Peyer's patch (tissue), 4 donors: Measurements from ENCODE around the gene CISH.

Experiments used
- POLR2A ChIP-seq, 2 donors: fragments of 450-650 bp; IDR thresholded peaks; one replicate each; pipeline ENCODE4 v1.5.1; 2017; ENCODE audit warnings: antibody characterized with exemption in 2 of 2, mild to moderate bottlenecking in 2 of 2, moderate library complexity in 2 of 2
- TF ChIP-seq, protein P1 (sequence below), 6 experiments: fragments of 450-650 bp in 4 of 6; fragments of 200-600 bp in 2 of 6; sonication (generic) in 1 of 6; IDR thresholded peaks; one replicate each; pipeline ENCODE4 v1.5.1; 2017 to 2019; ENCODE audit warnings: antibody characterized with exemption in 6 of 6, mild to moderate bottlenecking in 3 of 6, moderate library complexity in 1 of 6

DNA sequence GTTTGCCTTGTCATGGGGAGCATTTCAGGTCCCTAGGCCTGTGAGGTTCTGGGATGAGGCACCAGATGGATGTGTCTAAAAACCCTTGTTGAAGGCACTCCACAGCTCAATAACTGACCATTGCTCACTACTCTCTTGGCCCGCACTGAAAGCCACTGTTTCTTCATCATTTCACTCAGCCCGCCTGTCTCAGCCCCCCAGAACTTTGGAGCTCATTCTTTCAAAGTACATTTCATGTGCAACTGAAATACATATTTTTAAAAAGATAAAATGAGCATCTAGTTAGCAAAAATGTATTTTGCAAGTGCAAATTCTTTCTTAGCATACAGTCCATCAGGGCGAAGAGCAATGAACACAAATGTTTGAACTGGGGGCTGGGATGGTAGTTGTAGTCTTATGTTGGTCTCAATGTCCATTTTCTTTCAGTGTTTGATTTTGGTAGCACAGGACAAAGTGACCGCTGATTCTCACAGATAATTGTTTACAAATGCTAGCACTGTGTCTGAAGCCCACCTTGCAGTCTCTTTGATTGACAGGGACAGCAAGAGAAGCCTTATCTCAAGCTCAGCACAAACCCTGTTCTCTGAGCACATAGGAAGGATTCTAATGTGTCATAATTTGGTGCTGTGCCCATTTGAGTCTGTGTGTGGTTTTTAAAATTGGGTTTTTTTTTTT is 22.7 kb downstream of the CISH start:
- TF ChIP-seq, protein P1, sequence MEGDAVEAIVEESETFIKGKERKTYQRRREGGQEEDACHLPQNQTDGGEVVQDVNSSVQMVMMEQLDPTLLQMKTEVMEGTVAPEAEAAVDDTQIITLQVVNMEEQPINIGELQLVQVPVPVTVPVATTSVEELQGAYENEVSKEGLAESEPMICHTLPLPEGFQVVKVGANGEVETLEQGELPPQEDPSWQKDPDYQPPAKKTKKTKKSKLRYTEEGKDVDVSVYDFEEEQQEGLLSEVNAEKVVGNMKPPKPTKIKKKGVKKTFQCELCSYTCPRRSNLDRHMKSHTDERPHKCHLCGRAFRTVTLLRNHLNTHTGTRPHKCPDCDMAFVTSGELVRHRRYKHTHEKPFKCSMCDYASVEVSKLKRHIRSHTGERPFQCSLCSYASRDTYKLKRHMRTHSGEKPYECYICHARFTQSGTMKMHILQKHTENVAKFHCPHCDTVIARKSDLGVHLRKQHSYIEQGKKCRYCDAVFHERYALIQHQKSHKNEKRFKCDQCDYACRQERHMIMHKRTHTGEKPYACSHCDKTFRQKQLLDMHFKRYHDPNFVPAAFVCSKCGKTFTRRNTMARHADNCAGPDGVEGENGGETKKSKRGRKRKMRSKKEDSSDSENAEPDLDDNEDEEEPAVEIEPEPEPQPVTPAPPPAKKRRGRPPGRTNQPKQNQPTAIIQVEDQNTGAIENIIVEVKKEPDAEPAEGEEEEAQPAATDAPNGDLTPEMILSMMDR (IDR thresholded peaks at IDR 0.05): no peak
- no peak for TF ChIP-seq POLR2A (IDR thresholded peaks at IDR 0.05)
